ENCODE measurements around the gene PYGL.
"Not testable (repeated sequence)": the region's sequence is repeated elsewhere in the genome, so short reads cannot be mapped to it uniquely, and the experiment has no call there.

The PYGL gene

DNA sequence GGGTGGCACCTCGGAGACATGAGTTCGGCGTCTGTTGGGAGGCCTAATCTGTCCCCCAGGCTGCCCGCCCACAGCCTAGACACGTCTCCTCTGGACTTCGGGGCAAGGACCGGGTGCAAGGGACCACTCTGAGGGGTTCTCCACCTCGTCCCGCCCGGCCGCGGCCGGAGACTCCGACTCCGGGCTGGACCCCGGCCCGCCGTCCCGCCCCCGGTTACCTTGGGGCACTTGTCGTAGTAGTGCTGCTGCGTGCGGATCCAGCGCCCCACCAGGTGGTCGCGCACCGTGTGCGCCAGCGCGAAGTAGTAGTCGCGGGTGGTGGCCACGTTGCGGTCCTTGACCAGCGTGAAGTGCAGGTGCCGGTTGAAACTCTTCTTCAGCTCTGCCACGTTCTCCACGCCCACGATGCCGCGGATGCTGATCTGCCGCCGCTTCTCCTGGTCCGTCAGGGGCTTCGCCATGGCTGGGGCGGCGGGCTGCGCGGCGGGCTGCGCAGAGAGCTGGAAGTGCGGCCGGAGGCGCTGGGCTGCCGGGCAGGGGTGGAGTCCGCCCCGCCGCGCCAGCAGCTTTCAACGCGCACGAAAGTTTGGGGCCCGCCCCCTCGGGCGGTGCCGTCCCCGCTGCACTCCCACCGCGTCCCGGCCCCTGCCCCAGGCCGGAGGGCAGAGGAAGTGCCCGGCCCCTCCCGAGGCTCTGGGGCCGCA lies at the start of gene PYGL:
PYGL (minus strand) TSS at position 541 of the 704 bp plus-strand sequence; CDS start at position 461, 80 bp downstream.
- DNase-seq = peak; percentile 82

DNA sequence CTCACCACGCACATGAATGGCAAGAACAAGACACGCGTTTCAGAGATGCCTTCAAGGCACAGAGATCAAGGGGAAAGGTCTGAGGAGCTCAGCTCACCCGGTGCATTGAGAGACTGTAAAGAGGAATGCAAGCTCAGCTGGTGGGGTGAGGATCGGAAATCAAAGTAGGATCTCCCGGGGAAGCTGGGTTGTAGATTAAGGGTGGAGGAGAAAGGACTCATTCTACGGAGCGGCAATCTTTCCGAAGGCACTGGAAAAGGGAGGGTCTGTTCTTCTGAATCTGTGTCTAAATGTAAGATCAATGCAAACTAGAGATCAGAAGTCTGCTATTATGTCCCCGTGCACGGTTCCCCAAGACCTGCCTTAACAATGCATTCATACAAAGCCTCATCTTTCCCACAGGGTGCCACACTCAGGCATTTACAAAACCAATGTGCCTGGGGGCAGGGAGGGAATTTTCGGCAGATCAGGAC lies 41.6 kb upstream of the PYGL start:
- no peak for DNase-seq

DNA sequence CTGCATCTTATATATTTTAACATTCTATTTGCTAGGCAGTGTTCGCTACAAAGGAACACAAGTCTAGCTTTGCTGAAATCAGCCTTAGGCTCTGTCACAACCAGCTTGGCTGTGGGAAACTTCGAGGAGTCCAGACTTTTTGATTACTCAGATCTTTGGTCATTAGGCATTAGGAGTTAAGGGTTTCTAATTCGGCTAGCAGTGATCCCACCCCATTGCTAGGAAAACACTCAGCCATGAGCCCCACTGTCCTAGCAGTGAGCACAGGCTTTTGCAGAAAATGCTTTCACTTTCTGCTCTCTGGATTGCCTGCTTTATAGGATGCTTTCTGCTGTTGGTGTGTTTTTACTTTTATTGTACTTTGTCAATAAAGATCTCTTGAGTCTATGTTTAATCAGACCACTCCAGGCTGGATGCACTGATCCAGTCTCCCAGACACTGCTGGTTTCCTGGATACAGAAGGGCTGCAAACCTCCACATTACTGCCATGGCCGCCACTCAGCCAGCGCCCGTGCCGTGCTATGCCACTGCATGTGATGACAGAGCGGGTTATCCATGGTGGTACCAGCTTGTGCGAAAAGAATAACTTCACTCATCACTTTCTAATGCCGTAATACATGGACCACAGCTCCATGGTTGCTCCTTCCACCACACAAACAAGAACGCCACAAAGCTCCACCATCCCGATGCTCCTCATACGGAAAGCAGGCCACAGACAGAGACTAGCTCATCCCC lies 41.0 kb upstream of the PYGL start:
- DNase-seq = no peak

DNA sequence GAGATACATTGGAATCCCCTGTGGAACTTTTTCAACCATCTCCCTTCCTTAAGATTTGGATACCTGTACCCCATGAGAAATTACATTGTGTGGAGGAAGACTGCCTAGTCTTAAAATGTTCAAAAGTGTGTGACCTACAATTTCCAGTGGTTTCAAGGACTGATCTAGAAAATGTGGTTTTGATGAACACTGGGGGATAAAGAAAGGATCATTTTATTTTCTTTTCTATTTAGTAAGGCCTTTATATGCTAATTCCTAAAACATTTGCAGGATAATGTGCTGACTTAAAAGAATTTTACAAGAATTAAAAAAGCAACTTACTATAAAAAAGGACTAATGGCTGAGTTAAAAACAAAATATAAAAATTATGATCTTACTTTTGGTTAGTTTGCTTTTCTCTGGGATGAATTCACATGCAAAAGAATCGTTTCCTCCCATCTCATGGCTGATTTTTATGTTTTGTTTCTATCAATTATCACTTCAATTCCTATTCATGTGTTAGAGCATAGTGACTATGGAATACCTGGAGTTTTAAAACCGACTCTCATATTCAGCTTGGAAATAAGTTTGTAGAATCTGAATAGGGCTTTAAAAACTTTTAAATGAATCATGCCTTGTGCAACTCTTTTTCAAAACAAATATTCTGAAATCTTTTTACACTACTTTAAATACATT lies 39.9 kb upstream of the PYGL start:
- DNase-seq = no peak

DNA sequence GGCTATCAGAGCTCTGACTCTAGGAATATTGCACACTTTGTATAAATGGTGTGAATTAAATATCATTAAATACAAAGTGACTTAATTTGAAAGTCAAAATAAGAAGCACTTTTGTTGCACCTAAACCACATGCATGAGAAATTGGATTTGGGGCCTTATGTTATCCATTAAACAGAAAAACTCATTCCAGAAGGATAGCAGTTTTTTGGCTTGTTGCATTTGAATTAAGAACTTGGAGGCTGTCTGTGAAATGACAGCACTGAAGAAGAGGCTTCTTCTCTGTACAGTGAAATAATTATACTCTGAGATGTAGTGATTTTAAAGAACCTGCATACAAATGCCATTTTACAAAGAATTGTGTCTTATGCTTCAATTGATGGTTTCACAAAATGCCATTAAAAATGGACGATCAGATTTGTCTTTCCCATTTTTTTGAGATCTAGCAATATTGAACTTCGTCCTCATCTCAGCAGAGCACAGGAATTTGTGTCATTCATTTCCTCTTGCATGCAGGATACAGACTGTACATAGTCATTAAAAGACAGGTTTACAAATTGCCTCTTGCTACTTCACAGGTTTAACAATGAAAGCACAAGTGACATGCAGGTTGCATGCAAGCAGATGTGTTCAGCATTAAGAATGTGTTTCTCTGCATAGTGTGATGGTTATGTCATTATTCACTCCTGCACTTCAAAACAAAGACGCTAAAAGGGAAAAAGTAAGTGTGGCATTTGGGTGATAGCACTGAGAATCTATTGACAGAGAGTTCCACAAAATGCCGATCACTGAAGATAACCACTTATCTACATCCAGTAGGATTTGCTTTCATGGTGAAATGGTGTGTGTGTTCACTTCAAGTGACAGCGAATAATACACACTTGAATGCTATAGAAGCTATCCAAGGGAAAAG lies 35.9 kb upstream of the PYGL start:
- no peak for DNase-seq

DNA sequence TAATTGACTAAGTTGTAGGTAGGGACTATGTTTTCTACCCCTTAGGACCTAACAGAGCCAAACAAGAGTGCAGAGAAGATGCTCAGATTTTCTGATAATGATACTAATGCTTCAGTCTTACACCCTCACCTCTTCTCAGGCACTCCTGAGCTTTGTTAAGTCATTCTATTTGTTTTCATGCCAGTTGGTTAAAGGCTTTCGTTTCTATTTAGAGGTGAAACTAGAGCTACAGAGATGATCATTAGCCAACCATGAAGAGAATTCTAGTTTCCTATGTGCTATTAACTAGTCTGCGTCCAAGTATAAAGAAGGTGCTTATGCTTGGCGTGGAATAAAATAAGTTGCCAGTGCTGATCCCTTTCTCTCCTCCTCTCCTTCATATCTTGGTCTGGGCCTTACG lies 34.6 kb upstream of the PYGL start:
- no peak for DNase-seq

DNA sequence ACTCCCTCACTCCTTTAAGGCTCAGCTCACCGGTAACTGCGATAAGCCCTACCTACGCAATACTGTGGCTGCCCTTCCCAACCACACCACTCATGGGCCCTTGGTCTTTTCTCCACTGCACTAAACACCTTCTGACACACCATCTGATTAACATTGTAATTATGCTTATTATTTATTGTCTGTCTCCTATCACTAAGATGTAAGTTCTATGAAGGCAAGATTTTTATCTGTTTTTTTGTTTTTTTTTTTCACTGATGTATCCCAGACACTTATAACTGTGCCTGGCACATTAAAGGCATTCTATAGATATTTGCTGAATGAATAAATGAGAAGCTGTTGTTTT lies 34.2 kb upstream of the PYGL start:
- DNase-seq = no peak

DNA sequence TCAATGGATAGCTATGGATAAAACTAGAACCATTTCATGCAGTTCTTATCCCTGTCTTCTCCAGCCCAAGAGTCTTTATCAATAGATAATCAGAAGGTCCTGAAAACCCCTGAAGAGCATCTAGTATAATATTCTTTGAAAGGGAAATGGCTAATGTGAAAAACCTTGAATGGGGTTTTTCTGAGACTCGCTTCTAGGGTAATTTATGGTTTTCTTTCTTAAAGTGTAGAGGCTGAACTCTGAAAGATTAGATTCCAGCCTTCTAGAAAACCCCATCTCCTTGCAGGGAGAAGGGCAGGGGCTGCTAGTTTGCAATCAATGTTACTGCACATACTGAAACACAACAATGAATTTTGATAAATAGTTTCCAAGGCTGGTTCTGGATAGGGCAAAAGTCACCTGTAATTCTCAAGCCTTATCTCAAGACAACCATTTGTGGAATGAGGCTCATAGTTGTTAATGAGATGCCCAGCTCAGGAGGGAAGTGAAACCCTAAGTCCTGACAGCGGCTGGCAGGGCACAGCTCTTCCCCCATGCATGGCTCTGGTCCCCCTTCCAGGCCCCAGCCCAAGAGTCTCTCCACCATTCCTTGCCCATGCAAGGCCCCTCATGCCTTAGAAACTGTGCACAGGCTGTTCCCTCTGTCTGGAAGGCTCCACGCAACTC lies 33.7 kb upstream of the PYGL start:
- DNase-seq = no peak

DNA sequence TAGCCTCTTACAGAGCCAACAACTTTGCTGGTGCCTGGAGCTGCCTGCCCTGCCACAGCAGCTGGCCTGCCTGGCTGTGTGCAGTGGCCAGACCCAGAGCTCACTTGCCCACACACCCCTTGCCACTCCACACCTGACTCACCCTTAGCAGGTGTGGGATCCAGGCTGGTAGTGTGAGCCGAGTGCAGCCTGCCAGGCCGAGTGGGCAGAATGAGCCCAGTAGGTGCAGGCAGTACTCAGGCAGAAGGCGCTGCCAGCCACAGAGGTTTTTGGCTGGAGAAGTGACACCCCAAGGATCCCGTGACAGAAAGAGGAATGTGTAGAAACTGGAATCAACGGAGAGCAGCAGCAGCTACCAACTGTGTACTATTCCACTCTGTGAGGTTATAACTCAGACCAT lies 29.8 kb upstream of the PYGL start:
- DNase-seq = no peak

DNA sequence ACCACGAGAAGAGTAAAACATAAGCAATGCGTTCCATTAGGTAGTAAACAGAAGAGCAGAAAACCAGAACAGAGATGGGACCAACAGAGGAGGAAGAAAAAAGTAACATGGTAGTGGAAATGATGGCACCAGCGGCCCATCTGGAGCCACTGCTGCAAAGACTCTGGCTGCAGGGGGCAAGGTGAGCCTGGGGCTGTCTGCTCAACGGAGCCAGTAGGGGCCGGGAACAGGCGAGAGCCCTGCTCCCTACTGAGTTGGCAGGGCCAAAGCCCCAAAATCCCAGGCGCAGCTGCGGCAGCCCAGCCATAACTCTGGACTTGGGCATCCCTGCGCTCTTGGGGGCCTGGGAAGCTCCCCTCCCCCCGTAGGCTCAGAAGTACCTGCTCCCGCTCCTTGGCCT lies 28.5 kb upstream of the PYGL start:
- DNase-seq = no peak

DNA sequence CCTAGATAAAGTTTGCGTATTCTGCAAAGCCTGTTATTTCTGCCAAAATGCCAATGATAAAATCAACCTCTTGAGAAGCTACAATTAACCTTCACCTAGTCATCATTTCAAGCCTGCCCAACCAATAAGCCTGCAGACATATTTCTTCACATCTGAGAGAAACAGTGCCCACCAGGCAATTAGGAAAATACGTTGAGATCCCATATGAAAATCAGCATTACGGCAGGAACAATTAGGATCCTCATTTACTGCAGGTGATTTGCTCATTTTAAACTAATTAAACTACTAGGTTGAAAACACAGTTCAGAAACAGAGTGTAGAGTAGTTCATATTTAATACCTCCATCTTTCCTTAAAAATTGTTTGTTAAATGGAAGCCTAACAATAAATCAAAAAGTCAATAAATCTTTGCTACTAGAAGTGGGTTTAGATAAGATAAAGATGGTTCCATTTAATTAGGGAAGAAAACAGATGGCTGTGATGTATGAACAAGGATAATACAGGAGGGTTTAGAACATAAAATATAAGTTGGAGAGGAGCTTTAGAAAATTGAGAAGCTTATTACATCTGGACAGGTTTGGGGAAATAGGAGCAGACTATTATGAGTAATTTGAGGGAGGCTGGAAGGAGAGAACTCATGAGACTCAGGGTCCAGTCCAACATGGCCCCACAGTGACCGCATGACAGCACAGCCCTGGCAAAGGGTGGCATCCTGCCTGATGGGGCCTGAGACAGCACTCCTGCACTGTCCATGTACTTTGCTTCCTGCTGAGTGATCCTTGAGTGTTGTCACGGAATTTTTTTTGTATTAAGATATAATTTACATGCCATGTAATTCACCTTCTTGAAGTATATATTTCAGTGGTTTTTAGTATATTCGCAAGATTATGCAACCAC lies 26.9 kb upstream of the PYGL start:
- no peak for DNase-seq

DNA sequence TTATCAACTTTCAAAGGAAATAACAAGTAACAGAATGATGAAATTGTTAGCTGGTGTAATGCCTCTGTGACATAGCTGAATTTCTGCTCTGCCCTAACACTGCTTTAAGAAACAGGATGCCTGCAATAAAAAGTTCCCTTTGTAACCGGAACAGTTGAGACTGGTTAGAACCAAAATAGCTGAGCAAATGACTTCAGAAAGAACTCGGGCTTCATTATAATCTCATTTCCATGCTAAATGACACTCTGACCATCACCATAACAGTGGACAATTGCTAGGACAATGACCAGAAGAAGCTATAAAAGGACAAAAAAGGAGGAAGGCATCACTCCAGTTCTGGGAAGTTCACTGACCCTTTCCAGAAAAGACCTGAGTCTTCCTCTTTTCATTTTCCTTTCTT lies 23.5 kb upstream of the PYGL start:
- DNase-seq = no peak

DNA sequence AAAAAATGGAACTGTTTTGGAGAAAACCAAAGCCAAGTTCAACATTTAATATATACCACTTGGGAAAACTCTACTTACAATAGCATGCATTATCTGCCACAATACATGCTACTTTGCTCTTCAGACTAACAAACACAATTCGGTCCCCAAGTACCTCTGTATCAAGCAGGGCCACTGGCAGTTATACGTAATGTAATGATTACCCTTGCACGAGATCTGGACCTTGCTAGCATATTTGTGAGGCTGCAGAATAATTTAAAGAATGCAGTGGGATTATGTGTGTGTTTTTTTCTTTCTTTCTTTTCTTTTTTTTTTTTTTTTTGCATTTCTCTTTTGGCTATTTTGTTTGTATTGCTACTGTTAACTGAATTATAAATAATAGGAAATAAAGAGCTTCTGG lies 22.8 kb upstream of the PYGL start:
- no peak for DNase-seq

DNA sequence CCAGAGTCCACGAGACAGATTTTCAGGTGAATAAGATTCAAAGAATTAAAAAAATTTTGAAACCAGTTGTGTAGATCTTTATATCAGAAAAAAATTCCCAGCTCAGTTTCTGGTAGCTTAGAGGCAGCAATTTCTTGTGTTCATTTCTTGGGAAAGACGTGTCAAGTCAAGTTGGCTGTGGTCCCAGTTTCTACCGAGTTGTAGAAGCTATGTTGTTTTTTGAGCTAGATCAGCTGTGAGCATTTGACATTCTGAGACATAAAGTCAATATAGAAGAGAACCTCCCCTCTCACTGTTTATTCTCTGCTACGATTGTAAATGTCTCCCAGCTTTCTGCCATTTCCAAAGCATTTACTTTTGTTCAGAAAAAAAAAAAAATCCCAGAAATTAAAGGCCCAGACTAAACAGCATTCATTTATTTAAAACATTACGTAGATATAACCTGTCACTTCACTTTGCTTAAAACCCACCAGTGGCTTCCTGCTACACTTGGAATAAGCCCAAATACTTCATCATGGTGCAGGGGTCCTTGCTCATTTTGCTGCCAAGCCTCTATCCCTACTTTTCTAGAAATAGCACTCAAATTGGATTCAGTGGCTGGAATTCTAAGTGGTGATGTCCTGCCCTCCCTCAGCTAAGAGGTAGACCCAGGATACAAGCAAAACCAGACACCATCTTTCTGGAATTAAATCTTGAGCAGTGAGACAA lies 20.6 kb upstream of the PYGL start:
- peak; percentile 86 for DNase-seq

DNA sequence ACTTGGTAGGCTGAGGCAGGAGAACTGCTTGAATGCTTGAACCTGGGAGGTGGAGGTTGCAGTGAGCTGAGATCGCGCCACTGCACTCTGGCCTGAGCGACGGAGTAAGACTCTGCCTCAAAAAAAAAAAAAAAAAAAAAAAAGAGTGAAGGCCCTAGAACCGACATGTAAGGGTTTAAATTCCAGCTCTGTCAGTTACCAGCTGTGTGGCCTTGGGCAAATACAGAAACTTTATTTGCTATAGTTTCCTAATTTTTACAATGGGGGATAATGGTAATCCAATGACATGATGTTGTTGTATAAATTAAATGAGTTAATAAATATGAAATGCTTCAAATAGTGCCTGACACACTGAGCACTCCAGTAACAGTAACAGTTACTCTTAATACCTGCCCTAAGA lies 19.6 kb upstream of the PYGL start:
- DNase-seq = no peak

DNA sequence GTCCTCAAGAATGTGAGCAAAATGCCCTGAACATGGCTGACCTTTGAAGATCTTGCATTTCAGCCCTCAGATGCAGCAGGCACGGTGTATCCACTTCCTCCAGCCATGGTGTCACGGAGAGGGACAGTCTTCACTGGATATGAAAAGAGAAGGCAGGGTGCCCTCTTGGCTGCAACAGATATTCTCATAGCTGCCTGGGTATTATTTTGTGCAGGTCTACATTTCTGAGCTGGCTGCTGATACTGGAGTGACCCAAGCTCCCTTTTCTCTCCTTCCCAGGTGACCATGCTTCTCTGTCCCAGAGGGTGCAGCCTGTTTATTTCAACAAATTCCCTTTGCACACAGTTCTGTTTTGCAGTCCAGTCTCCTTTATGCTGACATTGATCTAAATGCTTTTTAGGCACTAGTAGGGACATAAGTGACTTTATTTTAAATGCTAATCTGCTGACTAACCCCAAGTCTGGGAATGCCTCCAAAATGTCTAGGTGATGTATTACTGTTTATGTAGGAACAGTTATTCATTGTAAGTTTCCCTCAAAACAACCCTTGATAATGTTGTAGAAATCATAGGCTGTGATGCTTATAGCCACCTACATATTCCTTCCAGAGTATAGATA lies 17.4 kb upstream of the PYGL start:
- DNase-seq = peak; percentile 74

DNA sequence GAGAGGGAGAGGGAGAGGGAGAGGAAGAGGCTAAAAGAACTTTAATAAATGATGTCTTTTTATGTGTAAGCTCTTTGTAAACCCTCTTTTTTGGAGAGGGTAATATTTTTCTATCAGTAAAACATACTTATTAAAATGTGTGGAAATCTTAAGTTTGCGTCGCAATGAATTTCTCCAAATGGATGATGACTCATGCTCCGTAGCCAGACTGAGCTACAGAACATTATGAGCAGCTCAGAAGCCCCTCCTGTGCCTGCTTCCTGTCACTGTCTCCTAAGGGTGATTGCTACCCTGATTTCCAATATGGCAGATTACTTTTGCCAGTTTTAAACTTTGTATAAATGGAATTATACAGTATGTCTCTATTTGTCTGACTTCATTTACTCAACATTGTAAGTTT lies 13.0 kb upstream of the PYGL start:
- no peak for DNase-seq

DNA sequence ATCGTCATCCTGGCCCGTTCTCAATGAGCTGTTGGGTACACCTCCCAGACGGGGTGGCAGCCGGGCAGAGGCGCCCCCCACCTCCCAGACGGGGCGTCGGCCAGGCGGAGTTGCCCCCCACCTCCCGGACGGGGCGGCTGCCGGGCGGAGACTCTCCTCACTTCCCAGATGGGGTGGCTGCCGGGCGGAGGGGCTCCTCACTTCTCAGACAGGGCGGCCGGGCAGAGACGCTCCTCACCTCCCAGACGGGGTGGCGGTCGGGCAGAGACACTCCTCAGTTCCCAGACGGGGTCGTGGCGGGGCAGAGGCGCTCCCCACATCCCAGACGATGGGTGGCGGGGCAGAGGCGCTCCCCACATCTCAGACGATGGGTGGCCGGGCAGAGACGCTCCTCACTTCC lies 12.1 kb upstream of the PYGL start:
- not testable (repeated sequence) for DNase-seq

DNA sequence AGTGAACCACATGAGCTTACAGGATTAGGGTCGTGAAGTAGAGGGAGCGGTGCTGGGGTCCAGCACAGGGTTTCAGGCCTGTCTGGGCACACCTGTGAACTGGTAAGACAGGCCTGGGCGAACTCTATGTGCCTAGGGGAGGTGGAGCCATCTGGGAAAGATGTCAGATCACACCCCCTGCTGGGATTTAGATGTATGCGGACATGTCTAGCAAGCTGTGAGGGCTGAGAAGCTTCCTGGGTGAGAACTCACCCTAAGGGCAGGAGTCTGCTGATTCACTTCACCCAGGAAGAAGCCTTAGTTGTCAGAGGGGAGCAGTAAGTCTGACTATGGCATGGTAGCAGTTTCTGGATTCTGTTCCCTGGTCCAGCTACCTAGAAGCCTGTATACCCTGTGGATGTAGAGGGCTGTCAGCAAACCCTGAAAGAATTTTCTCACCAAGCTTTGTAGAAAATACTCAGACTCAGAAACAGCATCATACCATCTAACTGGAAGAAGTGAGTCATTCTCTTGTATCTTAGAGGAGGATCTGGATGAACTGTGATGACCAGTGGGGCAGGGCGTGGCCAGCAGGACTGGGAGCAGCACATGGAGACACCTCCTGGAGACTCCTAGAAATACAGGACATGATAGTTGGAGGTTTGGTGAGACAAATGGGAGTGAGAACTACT lies 11.2 kb upstream of the PYGL start:
- DNase-seq = peak; percentile 94
